H1 (cell line): ENCODE results near the gene PTHLH. TPM values are rescaled to one million over a fixed set of nuclear protein-coding genes. Genes with fewer than 3 reads are reported as not detected.

ENCODE experiments used
- ATF3 ChIP-seq: IDR thresholded peaks from 2 replicates; pipeline ENCODE4 v1.6.1; 2011; ENCODE audit warnings: low read depth, mild to moderate bottlenecking, low read length; ENCODE audit not compliant: insufficient read depth
- CHD1 ChIP-seq: IDR thresholded peaks from 2 replicates; pipeline ENCODE4 v1.6.1; 2012; ENCODE audit warnings: low read depth, low read length, improper control_type of control experiment
- CHD2 ChIP-seq: IDR thresholded peaks from 2 replicates; pipeline ENCODE4 v1.6.1; 2012; ENCODE audit warnings: low read length, improper control_type of control experiment
- EGR1 ChIP-seq: IDR thresholded peaks from 2 replicates; pipeline ENCODE4 v1.6.1; 2011; ENCODE audit warnings: low read depth, low read length, borderline replicate concordance
- EZH2 ChIP-seq: fragments of 200-600 bp; sonication (generic); IDR thresholded peaks from 2 replicates; pipeline ENCODE4 v1.7.1; 2012; ENCODE audit warnings: low read depth, mild to moderate bottlenecking, moderate library complexity, low read length, inconsistent platforms; ENCODE audit not compliant: severe bottlenecking
- HDAC6 ChIP-seq: IDR thresholded peaks from one replicate; pipeline ENCODE4 v1.7.1; 2012; ENCODE audit warnings: low read depth, mild to moderate bottlenecking, inconsistent platforms, low read length, moderate library complexity
- POU5F1 ChIP-seq: IDR thresholded peaks from 2 replicates; pipeline ENCODE4 v1.6.1; 2011; ENCODE audit warnings: low read depth, mild to moderate bottlenecking, low read length, moderate library complexity
- RAD21 ChIP-seq, 2 experiments: IDR thresholded peaks in 1 of 2; conservative IDR thresholded peaks in 1 of 2; 2 replicates each; pipeline ENCODE4 v1.6.1; 2011; ENCODE audit warnings: low read depth in 2 of 2, low read length in 2 of 2, improper control_type of control experiment in 1 of 2, inconsistent platforms in 1 of 2, mild to moderate bottlenecking in 1 of 2, moderate library complexity in 1 of 2
- RXRA ChIP-seq: IDR thresholded peaks from 2 replicates; pipeline ENCODE4 v1.6.1; 2011; ENCODE audit warnings: low read depth, mild to moderate bottlenecking, low read length, moderate library complexity; ENCODE audit not compliant: insufficient read depth
- YY1 ChIP-seq: IDR thresholded peaks from 2 replicates; pipeline ENCODE4 v1.6.1; 2011; ENCODE audit warnings: low read depth, mild to moderate bottlenecking, low read length
- polyA plus RNA-seq, 7 experiments: library from polyadenylated mRNA; depleted of rRNA in 3 of 7; stranded (reverse) in 5 of 7; unstranded in 2 of 7; fragments of >200 nt in 5 of 7; fragments of 200-250 nt in 2 of 7; gene quantifications; 1 replicate in 5 of 7; 2 replicates in 1 of 7; 4 replicates in 1 of 7; pipeline versions ENCODE4 v1.2.1 to v1.2.3, GENCODE V29; 2011 to 2013; ENCODE audit warnings: missing spikeins in 2 of 7, mixed read lengths in 2 of 7
- total RNA-seq: library from RNA; stranded (reverse); fragmentation: NEBNext Ultra II Directional; extraction: Animal tissue kit (Norgen Biotek cat#: 25700); gene quantifications from 2 replicates; pipeline ENCODE4 v1.2.1, GENCODE V29; 2021
- TF ChIP-seq, protein P1 (sequence below): fragments of 300-600 bp; sonication (generic); IDR thresholded peaks from 2 replicates; pipeline ENCODE4 v1.7.1; 2012; ENCODE audit warnings: low read length, moderate library complexity, mild to moderate bottlenecking, inconsistent platforms; ENCODE audit not compliant: insufficient replicate concordance

Gene PTHLH
- total and polyA plus RNA-seq, 2 of the 8 experiments (the other 6 are each of a cell fraction or from before 2014, with no cell fraction given): 0.32 TPM; not detected in 1

DNA sequence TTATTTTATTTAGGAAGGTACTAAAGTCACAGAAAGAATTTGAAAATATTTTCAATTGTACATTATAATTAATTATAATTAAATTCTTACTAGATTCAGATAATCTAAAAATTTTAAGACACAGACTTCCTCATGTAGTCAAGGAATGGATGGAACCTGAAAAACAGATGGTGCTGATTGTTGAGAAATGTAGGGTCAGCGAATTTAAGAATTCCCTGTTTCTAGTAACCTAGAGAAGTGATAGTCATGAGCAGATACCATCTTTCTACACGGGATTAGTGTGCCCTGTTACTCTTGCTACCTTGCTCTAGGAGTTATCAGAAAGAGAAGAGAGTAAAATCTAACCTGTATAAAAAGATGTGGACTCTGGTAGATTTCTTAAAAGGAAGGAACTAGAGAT is 37.5 kb upstream of the PTHLH start (continued):
- TF ChIP-seq, protein P1, sequence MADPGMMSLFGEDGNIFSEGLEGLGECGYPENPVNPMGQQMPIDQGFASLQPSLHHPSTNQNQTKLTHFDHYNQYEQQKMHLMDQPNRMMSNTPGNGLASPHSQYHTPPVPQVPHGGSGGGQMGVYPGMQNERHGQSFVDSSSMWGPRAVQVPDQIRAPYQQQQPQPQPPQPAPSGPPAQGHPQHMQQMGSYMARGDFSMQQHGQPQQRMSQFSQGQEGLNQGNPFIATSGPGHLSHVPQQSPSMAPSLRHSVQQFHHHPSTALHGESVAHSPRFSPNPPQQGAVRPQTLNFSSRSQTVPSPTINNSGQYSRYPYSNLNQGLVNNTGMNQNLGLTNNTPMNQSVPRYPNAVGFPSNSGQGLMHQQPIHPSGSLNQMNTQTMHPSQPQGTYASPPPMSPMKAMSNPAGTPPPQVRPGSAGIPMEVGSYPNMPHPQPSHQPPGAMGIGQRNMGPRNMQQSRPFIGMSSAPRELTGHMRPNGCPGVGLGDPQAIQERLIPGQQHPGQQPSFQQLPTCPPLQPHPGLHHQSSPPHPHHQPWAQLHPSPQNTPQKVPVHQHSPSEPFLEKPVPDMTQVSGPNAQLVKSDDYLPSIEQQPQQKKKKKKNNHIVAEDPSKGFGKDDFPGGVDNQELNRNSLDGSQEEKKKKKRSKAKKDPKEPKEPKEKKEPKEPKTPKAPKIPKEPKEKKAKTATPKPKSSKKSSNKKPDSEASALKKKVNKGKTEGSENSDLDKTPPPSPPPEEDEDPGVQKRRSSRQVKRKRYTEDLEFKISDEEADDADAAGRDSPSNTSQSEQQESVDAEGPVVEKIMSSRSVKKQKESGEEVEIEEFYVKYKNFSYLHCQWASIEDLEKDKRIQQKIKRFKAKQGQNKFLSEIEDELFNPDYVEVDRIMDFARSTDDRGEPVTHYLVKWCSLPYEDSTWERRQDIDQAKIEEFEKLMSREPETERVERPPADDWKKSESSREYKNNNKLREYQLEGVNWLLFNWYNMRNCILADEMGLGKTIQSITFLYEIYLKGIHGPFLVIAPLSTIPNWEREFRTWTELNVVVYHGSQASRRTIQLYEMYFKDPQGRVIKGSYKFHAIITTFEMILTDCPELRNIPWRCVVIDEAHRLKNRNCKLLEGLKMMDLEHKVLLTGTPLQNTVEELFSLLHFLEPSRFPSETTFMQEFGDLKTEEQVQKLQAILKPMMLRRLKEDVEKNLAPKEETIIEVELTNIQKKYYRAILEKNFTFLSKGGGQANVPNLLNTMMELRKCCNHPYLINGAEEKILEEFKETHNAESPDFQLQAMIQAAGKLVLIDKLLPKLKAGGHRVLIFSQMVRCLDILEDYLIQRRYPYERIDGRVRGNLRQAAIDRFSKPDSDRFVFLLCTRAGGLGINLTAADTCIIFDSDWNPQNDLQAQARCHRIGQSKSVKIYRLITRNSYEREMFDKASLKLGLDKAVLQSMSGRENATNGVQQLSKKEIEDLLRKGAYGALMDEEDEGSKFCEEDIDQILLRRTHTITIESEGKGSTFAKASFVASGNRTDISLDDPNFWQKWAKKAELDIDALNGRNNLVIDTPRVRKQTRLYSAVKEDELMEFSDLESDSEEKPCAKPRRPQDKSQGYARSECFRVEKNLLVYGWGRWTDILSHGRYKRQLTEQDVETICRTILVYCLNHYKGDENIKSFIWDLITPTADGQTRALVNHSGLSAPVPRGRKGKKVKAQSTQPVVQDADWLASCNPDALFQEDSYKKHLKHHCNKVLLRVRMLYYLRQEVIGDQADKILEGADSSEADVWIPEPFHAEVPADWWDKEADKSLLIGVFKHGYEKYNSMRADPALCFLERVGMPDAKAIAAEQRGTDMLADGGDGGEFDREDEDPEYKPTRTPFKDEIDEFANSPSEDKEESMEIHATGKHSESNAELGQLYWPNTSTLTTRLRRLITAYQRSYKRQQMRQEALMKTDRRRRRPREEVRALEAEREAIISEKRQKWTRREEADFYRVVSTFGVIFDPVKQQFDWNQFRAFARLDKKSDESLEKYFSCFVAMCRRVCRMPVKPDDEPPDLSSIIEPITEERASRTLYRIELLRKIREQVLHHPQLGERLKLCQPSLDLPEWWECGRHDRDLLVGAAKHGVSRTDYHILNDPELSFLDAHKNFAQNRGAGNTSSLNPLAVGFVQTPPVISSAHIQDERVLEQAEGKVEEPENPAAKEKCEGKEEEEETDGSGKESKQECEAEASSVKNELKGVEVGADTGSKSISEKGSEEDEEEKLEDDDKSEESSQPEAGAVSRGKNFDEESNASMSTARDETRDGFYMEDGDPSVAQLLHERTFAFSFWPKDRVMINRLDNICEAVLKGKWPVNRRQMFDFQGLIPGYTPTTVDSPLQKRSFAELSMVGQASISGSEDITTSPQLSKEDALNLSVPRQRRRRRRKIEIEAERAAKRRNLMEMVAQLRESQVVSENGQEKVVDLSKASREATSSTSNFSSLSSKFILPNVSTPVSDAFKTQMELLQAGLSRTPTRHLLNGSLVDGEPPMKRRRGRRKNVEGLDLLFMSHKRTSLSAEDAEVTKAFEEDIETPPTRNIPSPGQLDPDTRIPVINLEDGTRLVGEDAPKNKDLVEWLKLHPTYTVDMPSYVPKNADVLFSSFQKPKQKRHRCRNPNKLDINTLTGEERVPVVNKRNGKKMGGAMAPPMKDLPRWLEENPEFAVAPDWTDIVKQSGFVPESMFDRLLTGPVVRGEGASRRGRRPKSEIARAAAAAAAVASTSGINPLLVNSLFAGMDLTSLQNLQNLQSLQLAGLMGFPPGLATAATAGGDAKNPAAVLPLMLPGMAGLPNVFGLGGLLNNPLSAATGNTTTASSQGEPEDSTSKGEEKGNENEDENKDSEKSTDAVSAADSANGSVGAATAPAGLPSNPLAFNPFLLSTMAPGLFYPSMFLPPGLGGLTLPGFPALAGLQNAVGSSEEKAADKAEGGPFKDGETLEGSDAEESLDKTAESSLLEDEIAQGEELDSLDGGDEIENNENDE: no peak
- TF ChIP-seq CHD2: no peak
- TF ChIP-seq ATF3: no peak
- no peak for TF ChIP-seq CHD1
- no peak for TF ChIP-seq YY1
- TF ChIP-seq EGR1: no peak
- no peak for TF ChIP-seq EZH2
- no peak for TF ChIP-seq POU5F1
- TF ChIP-seq HDAC6: no peak
- TF ChIP-seq RAD21 (IDR thresholded peaks at IDR 0.05 in 1 of 2, conservative IDR thresholded peaks at IDR 0.05 in 1 of 2; ENCODE audit: low read depth in 2 of 2, low read length in 2 of 2): no peak
- TF ChIP-seq RXRA: no peak
